HG03354 (cell line): Measurements from ENCODE around the gene ERVH48-1.
"Not testable (repeated sequence)": the region's sequence is repeated elsewhere in the genome, so short reads cannot be mapped to it uniquely, and the experiment has no call there.

Experiments
- ATAC-seq: cut with Tn5 transposase; IDR thresholded peaks from one replicate; pipeline ENCODE4 v1.9.1; 2021; ENCODE audit warnings: mild to moderate bottlenecking; ENCODE audit not compliant: unreplicated experiment, poor library complexity, severe bottlenecking

Gene ERVH48-1

GRCh38 chr21:42925114-42925926 is at the start of gene ERVH48-1:
Gene ERVH48-1, minus strand, starts transcription at chr21:42925630. Its CDS starts 6,624 bp downstream, at chr21:42919006.
- no peak for ATAC-seq

DNA sequence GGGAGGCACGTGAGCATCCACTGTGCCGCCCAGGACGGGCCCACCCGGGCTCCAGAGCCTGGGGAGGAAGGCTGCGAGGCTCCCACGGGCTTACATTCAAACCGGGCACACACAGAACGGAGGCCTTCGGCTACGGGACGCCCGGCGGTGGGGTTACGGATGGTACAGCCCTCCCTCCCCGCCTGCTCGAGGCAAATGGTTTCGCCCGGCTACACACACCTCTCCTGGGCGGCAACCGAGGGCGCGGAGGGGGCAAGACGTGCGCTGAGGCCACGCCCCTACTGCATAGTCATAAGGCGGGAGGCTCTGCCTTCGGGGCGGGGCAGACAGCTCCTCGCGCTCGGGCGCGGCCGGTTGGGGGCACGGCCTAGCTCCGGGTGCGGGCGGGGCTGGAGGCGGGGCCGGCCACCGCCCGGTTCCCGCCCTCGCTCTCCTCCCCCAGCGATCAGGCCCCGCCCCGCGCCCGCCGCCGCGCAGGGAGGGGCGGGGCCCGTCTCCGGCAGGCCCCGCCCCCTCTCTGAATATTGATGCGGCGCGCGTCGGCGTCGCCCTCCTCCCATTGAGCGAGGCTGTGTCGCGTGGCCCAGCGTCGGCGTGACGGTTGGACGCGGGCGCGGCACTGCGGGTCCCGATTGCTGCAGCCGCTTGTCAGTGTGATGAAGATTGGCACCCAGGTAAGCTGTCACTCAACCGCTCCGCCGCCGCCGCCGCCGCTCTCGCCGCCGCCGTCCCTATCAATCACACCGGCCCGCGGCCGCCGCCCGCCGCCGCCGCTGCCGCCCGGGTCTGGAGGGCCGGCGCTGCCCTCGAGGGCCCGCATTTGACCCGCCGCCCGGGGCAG is 48.8 kb upstream of the ERVH48-1 start, which contains the start of gene PKNOX1:
TSS of gene PKNOX1 (plus strand) at position 572 of the 841 bp plus-strand sequence. CDS start 29,820 bp downstream, outside the sequence.
- ATAC-seq = peak; percentile 89

GRCh38 chr21:42973309-42973990 is 48.0 kb upstream of the ERVH48-1 start:
- no peak for ATAC-seq

DNA sequence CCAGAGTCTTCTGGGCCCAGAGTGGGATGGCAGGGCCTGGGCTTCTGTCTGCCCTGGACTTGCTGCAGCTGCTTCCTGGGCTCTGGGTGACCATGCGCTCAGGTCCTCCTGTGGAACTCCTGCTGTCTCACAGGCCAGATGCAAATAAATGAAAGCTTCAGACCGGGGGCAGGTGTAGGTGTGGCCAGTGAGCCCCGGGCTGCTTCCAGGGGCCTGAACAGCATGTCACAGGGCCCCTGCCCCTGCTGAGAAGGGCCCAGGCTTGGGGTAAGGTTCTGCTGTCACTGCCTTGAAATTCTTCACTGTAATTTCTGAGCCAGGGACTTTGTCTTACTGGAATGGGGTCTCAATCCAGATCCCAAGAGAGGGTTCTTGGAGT is 46.5 kb upstream of the ERVH48-1 start:
- ATAC-seq = no peak

GRCh38 chr21:42970946-42971653 is 45.7 kb upstream of the ERVH48-1 start:
- ATAC-seq = no peak

GRCh38 chr21:42969193-42969600 is 43.8 kb upstream of the ERVH48-1 start:
- ATAC-seq = no peak

GRCh38 chr21:42967616-42968015 is 42.2 kb upstream of the ERVH48-1 start:
- ATAC-seq = not testable (repeated sequence)

DNA sequence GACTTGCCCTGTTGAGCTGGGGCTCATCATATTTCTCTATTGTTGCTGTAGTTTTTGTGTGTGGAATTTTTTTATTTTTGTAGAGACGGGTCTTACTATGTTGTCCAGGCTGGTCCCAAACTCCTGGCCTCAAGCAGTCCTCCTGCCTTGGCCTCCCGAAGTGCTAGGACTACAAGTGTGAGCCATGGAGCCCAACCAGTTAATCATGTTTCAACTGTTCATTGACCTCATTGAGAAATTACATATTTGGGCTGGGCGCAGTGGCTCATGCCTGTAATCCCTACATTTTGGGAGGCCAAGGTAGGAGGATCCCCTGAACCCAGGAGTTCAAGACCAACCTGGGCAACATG is 39.8 kb upstream of the ERVH48-1 start:
- ATAC-seq = no peak

DNA sequence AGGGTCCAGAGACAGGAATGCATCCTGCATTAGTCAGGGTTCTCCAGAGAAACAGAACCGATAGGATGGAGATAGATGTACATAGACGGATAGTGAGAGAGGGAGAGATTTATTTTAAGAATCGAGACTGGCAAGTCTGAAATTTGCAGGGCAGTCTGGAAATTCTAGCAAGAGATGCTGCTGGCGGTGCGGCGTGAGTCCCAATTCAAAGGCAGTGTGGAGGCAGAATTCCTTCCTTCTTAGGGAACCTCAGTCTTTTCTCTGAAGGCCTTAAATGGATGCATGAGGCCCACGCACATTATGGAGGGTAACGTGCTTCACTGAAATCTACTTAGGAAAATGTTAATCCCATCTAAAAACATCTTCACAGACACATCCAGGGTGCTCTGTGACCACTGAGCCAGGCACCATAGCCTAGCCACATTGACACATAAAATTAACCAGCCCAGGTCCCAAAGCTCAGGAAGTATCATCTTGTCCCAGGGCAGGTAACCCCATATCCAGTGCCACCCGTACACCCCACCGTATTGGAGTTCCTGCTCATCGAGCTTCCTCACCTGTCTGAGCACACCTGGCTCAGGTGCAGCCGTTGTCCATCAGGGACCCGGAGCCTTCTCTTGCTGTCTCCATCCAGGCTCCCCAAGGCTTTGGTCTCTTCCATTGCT is 39.2 kb upstream of the ERVH48-1 start:
- no peak for ATAC-seq

- ATAC-seq = no peak
Observed at GRCh38 chr21:42964086-42964485, 38.7 kb upstream of the ERVH48-1 start.

GRCh38 chr21:42962380-42963007 is 37.1 kb upstream of the ERVH48-1 start:
- no peak for ATAC-seq

GRCh38 chr21:42959728-42960127 is 34.3 kb upstream of the ERVH48-1 start:
- ATAC-seq = no peak

- ATAC-seq = not testable (repeated sequence)
Observed at GRCh38 chr21:42958122-42958521, 32.7 kb upstream of the ERVH48-1 start.

DNA sequence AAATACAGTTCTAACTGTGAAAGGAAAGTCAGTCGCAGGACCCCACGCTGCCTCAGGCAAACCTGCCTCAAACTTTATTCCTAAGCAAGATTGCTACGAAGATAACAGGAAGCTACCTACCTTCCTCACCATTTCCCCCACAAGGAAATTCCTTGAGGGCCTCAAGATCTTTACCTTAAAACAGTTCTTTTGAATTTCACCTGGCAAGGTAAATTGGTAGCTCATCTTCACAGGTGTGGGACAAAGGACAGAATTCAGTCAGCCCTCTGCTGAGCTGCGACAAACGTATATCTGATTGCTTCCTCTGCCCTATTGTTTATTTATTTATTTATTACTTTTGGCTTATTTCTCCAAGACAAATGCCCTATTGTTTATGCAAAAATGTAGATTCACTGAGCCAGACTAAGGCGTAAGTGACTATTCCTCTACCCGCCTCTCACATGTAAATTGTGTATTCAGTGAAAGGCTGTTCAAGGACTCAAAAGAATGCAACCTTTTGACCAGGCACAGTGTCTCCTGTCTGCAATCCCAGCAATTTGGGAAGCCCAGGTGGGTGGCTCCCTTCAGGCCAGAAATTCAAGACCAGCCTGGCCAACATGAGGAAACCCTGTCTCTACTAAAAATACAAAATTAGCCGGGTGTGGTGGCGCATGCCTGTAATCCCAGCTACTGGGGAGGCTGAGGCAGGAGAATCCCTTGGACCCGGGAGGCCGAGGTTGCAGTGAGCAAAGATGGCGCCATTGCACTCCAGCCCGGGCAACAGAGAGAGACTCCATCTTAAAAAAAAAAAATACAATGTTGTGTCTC is 31.6 kb upstream of the ERVH48-1 start:
- ATAC-seq = no peak

GRCh38 chr21:42951193-42951592 is 25.8 kb upstream of the ERVH48-1 start:
- not testable (repeated sequence) for ATAC-seq

GRCh38 chr21:42949094-42949755 is 23.8 kb upstream of the ERVH48-1 start:
- ATAC-seq = not testable (repeated sequence)

DNA sequence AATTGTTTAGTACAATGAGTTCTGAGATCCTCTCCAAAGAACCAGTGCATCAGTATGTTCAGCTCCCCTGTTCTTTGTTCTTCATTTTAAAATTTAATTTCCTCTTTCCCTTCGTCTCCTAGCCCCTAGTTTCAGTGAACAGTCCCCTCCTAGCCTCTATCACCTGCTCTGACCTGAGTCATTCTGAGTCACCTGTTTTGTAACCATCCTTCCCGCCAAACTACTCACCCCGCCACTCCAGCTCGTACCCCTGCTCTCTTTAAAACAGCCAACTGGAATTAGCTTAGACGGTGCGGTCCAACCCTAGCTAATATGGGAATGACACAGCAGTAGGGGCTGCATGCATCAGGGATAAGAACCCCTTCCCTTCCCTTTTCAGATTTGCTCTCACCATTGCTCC is 16.8 kb upstream of the ERVH48-1 start:
- ATAC-seq = no peak
